Neural crest cell (in vitro differentiated cells): ENCODE results near the gene VENTX. TPM values are rescaled to one million over a fixed set of nuclear protein-coding genes. Genes with fewer than 3 reads are reported as not detected.

Experiments
- DNase-seq: peaks from one replicate; pipeline ENCODE4 v3.0.0; 2021; ENCODE audit warnings: low read depth, mixed read lengths, low spot score
- H3K27ac Mint-ChIP-seq: one replicate; pipeline ENCODE4 v1.8.0; 2021; ENCODE audit warnings: mild to moderate bottlenecking, mixed read lengths; ENCODE audit not compliant: unreplicated experiment
- H3K27me3 Mint-ChIP-seq: 2 replicates; pipeline ENCODE4 v1.8.0; 2021; ENCODE audit warnings: low read depth, mild to moderate bottlenecking, mixed read lengths
- H3K36me3 Mint-ChIP-seq: 2 replicates; pipeline ENCODE4 v1.8.0; 2021; ENCODE audit warnings: low read depth, mild to moderate bottlenecking, mixed read lengths
- H3K4me1 Mint-ChIP-seq: 2 replicates; pipeline ENCODE4 v1.8.0; 2021; ENCODE audit warnings: mixed read lengths
- H3K4me3 Mint-ChIP-seq: one replicate; pipeline ENCODE4 v1.8.0; 2021; ENCODE audit warnings: mild to moderate bottlenecking, mixed read lengths
- H3K9me3 Mint-ChIP-seq: 2 replicates; pipeline ENCODE4 v1.8.0; 2021; ENCODE audit warnings: mixed read lengths
- total RNA-seq: library from RNA; stranded (reverse); gene quantifications from 2 replicates; pipeline ENCODE4 v1.2.1, GENCODE V29; 2021
- TF ChIP-seq, protein P1 (sequence below): fragments of 200-600 bp; sonication (generic); conservative IDR thresholded peaks from 2 replicates; pipeline ENCODE4 v1.5.0; 2021; ENCODE audit warnings: antibody characterized with exemption, mild to moderate bottlenecking

VENTX gene
- total RNA-seq, 1 donor from 2014 or later, result not detected

DNA sequence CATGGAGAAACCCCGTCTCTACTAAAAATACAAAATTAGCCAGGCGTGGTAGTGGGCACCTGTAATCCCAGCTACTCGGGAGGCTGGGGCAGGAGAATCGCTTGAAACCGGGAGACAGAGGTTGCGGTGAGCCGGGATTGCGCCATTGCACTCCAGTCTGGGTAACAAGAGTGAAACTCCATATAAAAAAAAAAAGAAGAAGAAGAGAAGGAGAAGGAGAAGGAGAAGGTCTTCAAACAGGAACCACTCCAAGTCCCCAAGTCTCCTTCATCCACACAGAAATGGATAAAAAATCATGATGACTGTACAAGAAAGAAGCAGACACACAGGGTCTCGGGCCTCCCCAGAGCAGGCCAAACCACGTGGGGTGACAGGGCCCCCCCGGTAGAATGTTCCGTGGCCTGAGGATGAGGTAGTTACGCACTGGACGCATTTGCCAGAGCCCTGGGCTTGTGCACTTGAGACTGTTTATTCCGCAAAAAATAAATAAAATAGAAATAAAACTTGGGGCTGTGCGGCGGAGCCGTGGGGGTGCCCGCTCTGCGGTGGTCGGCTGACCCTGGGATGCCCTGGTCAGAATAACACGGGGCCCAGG, 15.8 kb downstream of the VENTX start:
- Mint-ChIP-seq H3K27ac (no peak overlapping the region), H3K9me3 (no peaks in the 10 kb centered on the region)

DNA sequence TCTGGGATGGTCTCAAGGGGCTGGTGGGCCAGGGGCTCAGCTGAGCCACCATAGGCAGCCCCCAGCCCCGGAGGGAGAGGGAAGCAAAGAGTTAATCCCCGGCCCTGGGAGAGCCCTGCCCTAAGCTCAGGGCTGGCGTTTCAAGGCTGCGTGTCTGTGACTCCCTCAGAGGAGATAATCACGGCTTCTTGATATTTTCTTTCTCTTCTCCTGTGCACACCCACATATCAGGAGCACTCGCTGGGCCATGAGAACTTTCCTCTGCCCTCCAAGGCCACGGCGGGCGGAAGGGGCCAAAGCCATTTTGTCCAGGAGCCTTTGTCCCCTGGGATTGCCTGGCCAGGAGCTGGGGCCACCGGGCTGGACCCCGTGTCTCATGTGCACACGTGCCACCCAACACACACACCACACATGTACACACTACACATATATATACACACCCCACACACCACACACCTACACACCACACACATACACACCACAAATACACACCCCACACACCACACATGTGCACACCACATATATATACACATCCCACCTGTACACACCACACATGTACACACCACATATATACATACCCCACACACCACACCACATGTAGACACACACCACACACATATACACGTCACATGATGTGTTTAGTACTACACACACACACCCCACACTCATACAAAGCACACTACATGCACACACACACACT, 16.9 kb downstream of the VENTX start:
- Mint-ChIP-seq H3K27me3 (peaks cover 29% of the 10 kb centered on the region), H3K4me3 (peak overlapping the region; percentile 21), H3K4me1 (peaks cover 13% of the 10 kb centered on the region), H3K36me3 (no peaks in the 10 kb centered on the region), H3K27ac (peak overlapping the region; percentile 2), H3K9me3 (no peaks in the 10 kb centered on the region)
- TF ChIP-seq, protein P1, sequence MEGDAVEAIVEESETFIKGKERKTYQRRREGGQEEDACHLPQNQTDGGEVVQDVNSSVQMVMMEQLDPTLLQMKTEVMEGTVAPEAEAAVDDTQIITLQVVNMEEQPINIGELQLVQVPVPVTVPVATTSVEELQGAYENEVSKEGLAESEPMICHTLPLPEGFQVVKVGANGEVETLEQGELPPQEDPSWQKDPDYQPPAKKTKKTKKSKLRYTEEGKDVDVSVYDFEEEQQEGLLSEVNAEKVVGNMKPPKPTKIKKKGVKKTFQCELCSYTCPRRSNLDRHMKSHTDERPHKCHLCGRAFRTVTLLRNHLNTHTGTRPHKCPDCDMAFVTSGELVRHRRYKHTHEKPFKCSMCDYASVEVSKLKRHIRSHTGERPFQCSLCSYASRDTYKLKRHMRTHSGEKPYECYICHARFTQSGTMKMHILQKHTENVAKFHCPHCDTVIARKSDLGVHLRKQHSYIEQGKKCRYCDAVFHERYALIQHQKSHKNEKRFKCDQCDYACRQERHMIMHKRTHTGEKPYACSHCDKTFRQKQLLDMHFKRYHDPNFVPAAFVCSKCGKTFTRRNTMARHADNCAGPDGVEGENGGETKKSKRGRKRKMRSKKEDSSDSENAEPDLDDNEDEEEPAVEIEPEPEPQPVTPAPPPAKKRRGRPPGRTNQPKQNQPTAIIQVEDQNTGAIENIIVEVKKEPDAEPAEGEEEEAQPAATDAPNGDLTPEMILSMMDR, result no peak
- no peak for DNase-seq

More for the DNA sequence above, 15.8 kb downstream of the VENTX start:
- Mint-ChIP-seq H3K36me3 (no peaks in the 10 kb centered on the region), H3K4me1 (peaks cover 14% of the 10 kb centered on the region), H3K4me3 (no peak overlapping the region), H3K27me3 (peaks cover 26% of the 10 kb centered on the region)
- TF ChIP-seq, protein P1, result no peak
- no peak for DNase-seq

- Mint-ChIP-seq H3K27me3 (peaks cover 28% of the 10 kb centered on the region), H3K36me3 (no peaks in the 10 kb centered on the region), H3K9me3 (no peaks in the 10 kb centered on the region), H3K4me1 (peaks cover 9% of the 10 kb centered on the region), H3K27ac (no peak overlapping the region), H3K4me3 (no peak overlapping the region)
- TF ChIP-seq, protein P1, result no peak
- no peak for DNase-seq
Measured at GRCh38 chr10:133255323-133255722, 17.7 kb downstream of the VENTX start.

DNA sequence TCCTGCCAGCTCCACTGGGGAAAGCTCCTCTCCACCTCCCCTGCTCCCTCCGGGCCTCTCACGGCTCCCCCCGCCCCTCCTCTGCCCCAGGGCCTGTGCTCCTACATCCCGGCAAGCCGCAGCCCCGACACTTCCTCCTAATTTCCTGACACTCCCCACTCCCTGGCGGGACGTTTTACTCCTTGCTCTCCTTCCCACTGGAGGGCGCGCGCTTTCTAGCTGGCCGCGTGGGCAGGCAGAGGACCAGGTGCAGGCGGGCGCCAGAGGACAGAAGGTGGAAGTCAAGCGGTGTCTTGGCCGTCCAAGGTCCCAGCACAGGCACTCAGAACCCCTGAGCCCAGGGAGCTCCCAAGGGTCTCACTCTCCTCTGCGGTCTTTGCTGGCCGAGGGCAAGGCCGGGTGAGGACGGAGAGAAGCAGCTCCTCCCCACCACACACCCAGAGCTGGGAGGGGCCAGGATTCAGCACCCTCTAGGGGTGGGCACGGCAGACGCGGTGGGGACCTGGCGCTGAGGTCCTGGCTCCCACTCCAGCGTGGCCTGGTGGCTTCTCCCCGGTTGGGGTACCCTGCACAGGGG, 19.9 kb downstream of the VENTX start:
- no peak overlapping the region for H3K27ac Mint-ChIP-seq
- DNase-seq, result no peak
- peaks cover 30% of the 10 kb centered on the region for H3K27me3 Mint-ChIP-seq
- TF ChIP-seq, protein P1, result peak; percentile 44
- no peaks in the 10 kb centered on the region for H3K36me3 Mint-ChIP-seq
- H3K9me3 Mint-ChIP-seq, result no peaks in the 10 kb centered on the region
- H3K4me1 Mint-ChIP-seq, result peaks cover 13% of the 10 kb centered on the region
- no peak overlapping the region for H3K4me3 Mint-ChIP-seq

DNA sequence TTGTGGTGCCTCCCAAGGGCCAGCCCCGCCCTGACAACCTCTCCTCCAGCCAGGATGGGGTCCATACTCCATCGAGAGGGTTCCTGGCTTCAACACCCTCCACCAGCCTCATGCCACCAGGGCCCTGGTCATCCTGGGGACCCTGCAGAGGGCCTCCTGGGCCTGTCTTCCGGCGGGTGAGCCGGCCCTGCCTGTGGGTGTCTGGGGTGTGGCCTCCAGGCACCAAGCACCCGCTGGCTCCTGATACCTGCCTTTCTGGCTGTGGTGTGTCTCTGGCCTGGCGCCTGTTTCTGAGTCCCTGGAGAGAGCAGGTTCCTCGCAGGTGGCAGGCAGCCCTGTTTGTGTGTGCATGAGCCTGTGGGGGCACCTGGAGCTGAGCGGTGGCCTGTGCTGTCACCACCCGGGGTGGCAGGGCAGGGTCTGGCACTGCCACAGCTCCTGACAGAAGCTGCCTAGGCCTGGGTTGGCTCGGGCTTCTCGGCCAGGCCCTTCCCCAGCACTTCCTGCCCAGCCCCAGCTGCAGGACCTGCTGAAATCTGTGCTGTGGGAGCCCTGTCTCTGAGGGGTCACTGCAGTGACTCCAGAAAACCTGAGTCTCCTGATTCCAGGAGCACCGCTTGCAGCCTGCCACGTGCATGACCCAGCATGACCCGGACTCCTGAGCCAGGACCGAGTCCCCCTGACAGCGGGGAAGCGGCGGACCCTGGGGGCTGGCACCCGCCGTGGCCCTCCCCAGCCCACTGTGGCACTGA, 20.6 kb downstream of the VENTX start:
- Mint-ChIP-seq H3K4me3 (no peak overlapping the region), H3K27ac (no peak overlapping the region), H3K9me3 (no peaks in the 10 kb centered on the region), H3K36me3 (no peaks in the 10 kb centered on the region), H3K27me3 (peaks cover 36% of the 10 kb centered on the region), H3K4me1 (peaks cover 13% of the 10 kb centered on the region)
- TF ChIP-seq, protein P1, result no peak
- no peak for DNase-seq
